Keratinocyte (primary cell): ENCODE results near the gene DEFB115. TPM values are rescaled to one million over a fixed set of nuclear protein-coding genes. Genes with fewer than 3 reads are reported as not detected.

Experiments used
- DNase-seq: peaks from one replicate; pipeline ENCODE4 v3.0.0-alpha.2; 2011; ENCODE audit warnings: low read depth, missing footprints, low spot score
- FAIRE-seq: peaks from 2 replicates; lab custom pipeline; 2011; peaks lifted over from hg19 to GRCh38; lab: Jason Lieb, UNC
- H2AFZ ChIP-seq: 2 replicates; pipeline ENCODE4 v1.6.0; 2012; ENCODE audit warnings: low read length, control low read depth, inconsistent platforms; ENCODE audit not compliant: control insufficient read depth
- H3K27ac ChIP-seq: 2 replicates; pipeline ENCODE4 v1.5.1; 2011; ENCODE audit warnings: low read length; ENCODE audit not compliant: control insufficient read depth, insufficient read depth
- H3K27me3 ChIP-seq: 3 replicates; pipeline ENCODE4 v1.6.0; 2011; ENCODE audit warnings: low read length; ENCODE audit not compliant: control insufficient read depth, insufficient read depth; ENCODE audit errors: extremely low read depth
- H3K36me3 ChIP-seq, 2 experiments: 2 replicates in 1 of 2; 3 replicates in 1 of 2; pipeline ENCODE4 v1.5.1; 2011; ENCODE audit warnings: low read length in 2 of 2, mild to moderate bottlenecking in 1 of 2; ENCODE audit not compliant: control insufficient read depth in 2 of 2, insufficient read depth in 2 of 2; ENCODE audit errors: extremely low read depth in 1 of 2
- H3K4me1 ChIP-seq: 3 replicates; pipeline ENCODE4 v1.5.1; 2011; ENCODE audit warnings: low read length; ENCODE audit not compliant: control insufficient read depth, insufficient read depth; ENCODE audit errors: extremely low read depth
- H3K4me2 ChIP-seq: 3 replicates; pipeline ENCODE4 v1.6.0; 2011; ENCODE audit warnings: low read depth, low read length; ENCODE audit not compliant: control insufficient read depth, insufficient read depth; ENCODE audit errors: extremely low read depth
- H3K4me3 ChIP-seq, 3 experiments: fragments of 200-600 bp in 1 of 3; sonication (generic) in 1 of 3; 2 replicates in 2 of 3; 3 replicates in 1 of 3; pipeline ENCODE4 v1.5.1; 2011 to 2016; ENCODE audit warnings: low read length in 3 of 3, mild to moderate bottlenecking in 3 of 3, control low read depth in 2 of 3, inconsistent platforms in 1 of 3, low read depth in 1 of 3, mixed read lengths in 1 of 3, mixed run types in 1 of 3, moderate library complexity in 1 of 3; ENCODE audit not compliant: control insufficient read depth in 2 of 3, insufficient read depth in 2 of 3; ENCODE audit errors: extremely low read depth in 1 of 3
- H3K79me2 ChIP-seq: 2 replicates; pipeline ENCODE4 v1.6.0; 2012; ENCODE audit warnings: low read length; ENCODE audit not compliant: control insufficient read depth, insufficient read depth
- H3K9ac ChIP-seq: 3 replicates; pipeline ENCODE4 v1.6.0; 2011; ENCODE audit warnings: low read length; ENCODE audit not compliant: control insufficient read depth, insufficient read depth; ENCODE audit errors: extremely low read depth
- H3K9me1 ChIP-seq: 3 replicates; pipeline ENCODE4 v1.6.0; 2011; ENCODE audit warnings: low read length; ENCODE audit not compliant: control insufficient read depth, insufficient read depth; ENCODE audit errors: extremely low read depth
- H3K9me3 ChIP-seq: 2 replicates; pipeline ENCODE4 v1.5.1; 2012; ENCODE audit warnings: low read depth, low read length; ENCODE audit not compliant: control insufficient read depth
- H4K20me1 ChIP-seq: 3 replicates; pipeline ENCODE4 v1.6.0; 2011; ENCODE audit warnings: low read length; ENCODE audit not compliant: control insufficient read depth, insufficient read depth; ENCODE audit errors: extremely low read depth
- CTCF ChIP-seq, 3 experiments: IDR thresholded peaks in 1 of 3; conservative IDR thresholded peaks in 1 of 3; optimal IDR thresholded peaks in 1 of 3; 2 replicates in 2 of 3; 3 replicates in 1 of 3; pipeline versions ENCODE3 to v1.5.1; 2011; ENCODE audit warnings: low read length in 3 of 3, mild to moderate bottlenecking in 3 of 3, moderate library complexity in 2 of 3, control low read depth in 1 of 3, inconsistent platforms in 1 of 3; ENCODE audit not compliant: insufficient read depth in 2 of 3; ENCODE audit errors: extremely low read depth in 1 of 3
- EZH2 ChIP-seq: IDR thresholded peaks from one replicate; pipeline ENCODE4 v1.6.1; 2012; ENCODE audit warnings: inconsistent platforms, mild to moderate bottlenecking, low read length, moderate library complexity
- dilution Hi-C: fragments of 300-500 bp; cut with MboI; formaldehyde crosslinking; loops from one replicate; pipeline ENCODE4 v1.7.0; 2020; ENCODE audit warnings: low sequenced_read_pairs; ENCODE audit not compliant: extremely low pct_ligation_motif_present
- polyA minus RNA-seq, 3 experiments: library from RNA; depleted of rRNA, polyadenylated mRNA; stranded (reverse); fragments of >200 nt; gene quantifications; 1 replicate in 1 of 3; 2 replicates in 1 of 3; 3 replicates in 1 of 3; pipeline ENCODE4 v1.2.3, GENCODE V29; 2011
- polyA plus RNA-seq, 5 experiments: library from polyadenylated mRNA; depleted of rRNA in 3 of 5; stranded (reverse) in 3 of 5; stranded (forward) in 1 of 5; unstranded in 1 of 5; fragments of >200 nt; gene quantifications; 1 replicate in 1 of 5; 2 replicates in 3 of 5; 3 replicates in 1 of 5; pipeline versions ENCODE4 v1.2.1 to v1.2.3, GENCODE V29; 2011 to 2012; ENCODE audit warnings: missing spikeins in 2 of 5, low read depth in 1 of 5, low replicate concordance in 1 of 5

DEFB115 gene
- polyA plus RNA-seq (not detected in 3 replicates), polyA minus RNA-seq (not detected in 3 replicates)
- not detected for polyA plus RNA-seq (2011; ENCODE audit: low read depth)
- polyA plus RNA-seq (2011; cell fraction: cytosol; rRNA removed): not detected in 2 replicates
- not detected in 2 replicates for polyA plus RNA-seq (2011; cell fraction: nucleus; rRNA removed)
- polyA plus RNA-seq (2012; ENCODE audit: low replicate concordance): not detected in 2 replicates
- polyA minus RNA-seq (2011; cell fraction: cytosol; rRNA and poly(A)+ RNA removed): not detected
- polyA minus RNA-seq (2011; cell fraction: nucleus; rRNA and poly(A)+ RNA removed): not detected in 2 replicates

- dilution Hi-C loops: no loop called here
- Histone ChIP-seq H3K9ac (no peak within 1 kb of the TSS), H3K4me1 (no peaks in the 10 kb centered on the region), H3K27me3 (no peaks in the 10 kb centered on the region), H3K27ac (no peak within 1 kb of the TSS), H3K9me3 (no peaks in the 10 kb centered on the region), H3K9me1 (no peaks in the 10 kb centered on the region), H3K4me3 (no peak within 1 kb of the TSS), H3K4me2 (no peak within 1 kb of the TSS), H3K79me2 (no peaks in the 10 kb centered on the region), H2AFZ (no peak within 1 kb of the TSS), H3K36me3 (no peaks in the 10 kb centered on the region), H4K20me1 (no peaks in the 10 kb centered on the region)
- TF ChIP-seq EZH2 (no peak), CTCF (optimal IDR thresholded peaks at IDR 0.05 in 1 of 3, IDR thresholded peaks at IDR 0.05 in 1 of 3, conservative IDR thresholded peaks at IDR 0.05 in 1 of 3; ENCODE audit: extremely low read depth in 1 of 3, insufficient read depth in 2 of 3, low read length in 3 of 3) (no peak)
- no peak for FAIRE-seq
- no peak for DNase-seq
Measured at GRCh38 chr20:31257364-31257763, at the start of gene DEFB115. TSS of gene DEFB115 (plus strand) at chr20:31257664. CDS start at chr20:31257664, 0 bp downstream.

GRCh38 chr20:31236953-31237352 lies 20.5 kb upstream of the DEFB115 start:
- dilution Hi-C loops: no loop called here
- no peak for DNase-seq
- TF ChIP-seq CTCF (optimal IDR thresholded peaks at IDR 0.05 in 1 of 3, IDR thresholded peaks at IDR 0.05 in 1 of 3, conservative IDR thresholded peaks at IDR 0.05 in 1 of 3; ENCODE audit: extremely low read depth in 1 of 3, insufficient read depth in 2 of 3, low read length in 3 of 3): no peak
- no peak for TF ChIP-seq EZH2

More at GRCh38 chr20:31236953-31237352, 20.5 kb upstream of the DEFB115 start:
- Histone ChIP-seq H3K79me2 (no peaks in the 10 kb centered on the region), H3K4me2 (no peak overlapping the region), H4K20me1 (no peaks in the 10 kb centered on the region), H3K4me1 (no peaks in the 10 kb centered on the region), H3K9ac (no peak overlapping the region), H3K9me1 (no peaks in the 10 kb centered on the region), H3K36me3 (no peaks in the 10 kb centered on the region), H3K27ac (no peak overlapping the region), H3K27me3 (no peaks in the 10 kb centered on the region), H3K9me3 (peaks cover 37% of the 10 kb centered on the region), H3K4me3 (no peak overlapping the region), H2AFZ (no peak overlapping the region)
- no peak for FAIRE-seq
